Renal pelvis (tissue), 4 donors: ENCODE data around the gene CEND1. TPM values are rescaled to one million over a fixed set of nuclear protein-coding genes. Genes with fewer than 3 reads are reported as not detected.

ENCODE experiments used
- DNase-seq: peaks from one replicate; pipeline ENCODE4 v3.0.0-alpha.2; 2013
- polyA plus RNA-seq, 3 donors: library from polyadenylated mRNA; unstranded; fragments of 120-200 nt; gene quantifications; one replicate each; pipeline ENCODE4 v1.2.1, GENCODE V29; 2013; ENCODE audit not compliant: insufficient read length in 3 of 3

Gene CEND1
- polyA plus RNA-seq, 3 donors: 0.64 to 1.3 (median 0.83) TPM

DNA sequence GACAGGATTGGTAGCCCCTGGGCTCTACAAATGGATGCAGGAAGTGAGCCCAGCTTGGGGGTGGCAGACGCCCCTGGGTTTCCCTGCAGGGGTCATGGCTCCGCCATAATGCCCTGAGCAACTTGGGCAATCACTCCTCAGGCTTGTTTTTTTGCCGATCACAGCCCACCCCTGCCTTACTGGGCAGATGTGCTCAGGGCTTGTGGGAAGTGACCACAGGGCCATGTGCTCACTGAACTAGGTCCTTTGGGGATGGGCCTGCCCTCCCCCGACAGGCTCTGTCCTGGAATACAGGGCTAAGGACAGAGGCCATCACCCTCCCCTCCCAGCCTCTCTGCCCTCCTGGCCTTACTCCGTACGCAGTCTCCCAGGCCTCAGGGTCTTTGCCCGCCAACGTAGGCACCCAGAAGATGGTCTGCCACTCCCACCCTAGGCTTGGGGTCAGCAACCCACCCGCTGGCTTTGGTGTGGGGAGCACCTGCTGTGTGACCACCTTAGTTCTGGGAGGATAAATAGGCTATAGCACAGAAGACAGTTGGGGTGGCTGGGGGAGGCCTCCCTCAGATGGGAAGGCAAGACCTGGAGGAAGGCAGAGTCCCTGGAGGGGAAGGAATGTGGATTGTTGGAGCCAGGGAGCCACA is 23.7 kb upstream of the CEND1 start:
- DNase-seq: no peak

DNA sequence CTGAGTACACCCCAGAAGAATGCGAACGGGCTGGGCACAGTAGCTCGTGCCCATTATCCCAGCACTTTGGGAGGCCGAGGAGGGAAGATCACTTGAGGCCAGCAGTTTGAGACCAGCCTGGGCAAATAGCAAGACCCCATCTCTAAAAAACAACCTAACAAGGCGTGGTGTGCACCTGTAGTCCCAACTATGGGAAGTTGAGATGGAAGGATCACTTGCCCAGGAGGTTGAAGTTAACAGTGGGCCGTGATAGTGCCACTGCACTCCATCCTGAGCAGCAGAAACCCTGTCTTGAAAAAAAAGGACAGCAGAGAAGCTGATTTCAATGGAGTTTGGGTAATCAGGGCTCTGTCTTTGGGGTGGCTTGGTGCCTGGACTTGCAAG is 23.2 kb upstream of the CEND1 start:
- DNase-seq: no peak

DNA sequence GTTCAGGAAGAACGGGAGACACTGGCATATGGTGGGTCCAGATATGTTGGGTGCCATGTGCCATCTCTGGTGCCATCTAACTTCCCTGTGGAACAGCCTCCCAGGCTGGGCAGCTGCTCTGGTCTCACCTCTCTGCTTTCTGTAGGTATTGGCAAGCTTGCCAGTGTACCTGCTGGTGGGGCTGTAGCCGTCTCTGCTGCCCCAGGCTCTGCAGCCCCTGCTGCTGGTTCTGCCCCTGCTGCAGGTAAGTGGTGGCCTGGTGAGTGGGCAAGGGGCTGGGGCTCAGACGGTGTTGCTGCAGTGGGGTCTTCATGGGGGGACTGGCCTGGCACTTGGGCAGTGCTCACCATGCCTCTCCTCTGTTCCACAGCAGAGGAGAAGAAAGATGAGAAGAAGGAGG is 22.5 kb upstream of the CEND1 start:
- DNase-seq: no peak

DNA sequence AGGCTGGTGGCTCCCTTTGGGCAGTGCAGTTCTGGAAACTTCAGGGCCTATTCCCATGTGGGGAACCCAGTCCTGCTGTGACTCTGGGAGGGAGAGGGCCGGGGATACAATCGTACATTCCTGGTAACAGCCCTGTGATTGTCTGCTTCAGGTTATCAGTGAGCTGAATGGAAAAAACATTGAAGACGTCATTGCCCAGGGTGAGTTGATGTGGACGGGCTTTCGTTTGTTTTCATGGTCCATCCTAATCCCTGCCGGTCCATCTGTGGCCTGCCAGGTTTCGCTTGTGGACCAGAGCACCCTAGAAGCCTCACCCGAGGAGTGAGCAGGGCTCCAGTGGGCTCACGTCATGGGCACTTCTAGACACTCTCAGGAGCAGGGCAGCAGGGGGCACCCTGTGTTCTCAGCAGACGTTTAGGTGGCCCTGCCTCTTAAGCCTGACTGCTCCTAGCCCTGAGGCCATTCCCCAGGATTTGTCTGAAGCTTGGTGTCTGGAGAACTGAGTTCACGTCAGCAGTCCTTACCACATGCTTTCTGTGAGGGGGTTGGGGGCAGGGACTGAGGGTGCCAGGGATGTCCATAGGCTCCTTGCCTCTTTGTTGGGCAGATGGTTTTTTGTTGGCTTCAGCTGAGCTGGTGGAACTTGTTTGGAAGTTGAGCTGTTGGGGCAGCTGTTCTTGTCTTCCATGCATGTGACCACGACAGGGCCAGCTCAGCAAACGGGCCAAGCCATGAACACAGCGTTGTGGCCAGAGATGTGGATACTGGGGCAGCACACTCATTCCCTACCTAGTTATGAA is 21.8 kb upstream of the CEND1 start:
- DNase-seq: no peak

DNA sequence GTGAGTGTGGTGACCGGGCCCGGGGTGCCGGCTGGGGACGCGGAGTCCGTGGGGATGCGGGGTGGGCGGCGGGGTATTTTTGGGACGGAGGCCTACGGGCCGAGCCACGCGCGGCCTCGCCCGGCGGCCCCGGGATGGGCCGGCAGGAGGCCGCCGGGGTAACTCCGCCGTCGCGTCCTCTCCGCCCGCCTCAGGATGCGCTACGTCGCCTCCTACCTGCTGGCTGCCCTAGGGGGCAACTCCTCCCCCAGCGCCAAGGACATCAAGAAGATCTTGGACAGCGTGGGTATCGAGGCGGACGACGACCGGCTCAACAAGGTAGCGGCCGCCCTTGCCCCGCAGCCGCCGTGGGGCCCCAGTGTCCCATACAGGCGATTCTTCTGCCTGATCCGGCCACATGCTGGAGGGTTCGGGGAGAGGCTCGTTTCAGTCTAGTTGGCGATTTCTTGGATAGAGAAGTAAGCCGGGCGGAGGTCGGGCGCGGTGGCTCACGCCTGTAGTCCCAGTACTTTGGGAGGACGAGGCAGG is 20.2 kb upstream of the CEND1 start:
- DNase-seq: no peak

DNA sequence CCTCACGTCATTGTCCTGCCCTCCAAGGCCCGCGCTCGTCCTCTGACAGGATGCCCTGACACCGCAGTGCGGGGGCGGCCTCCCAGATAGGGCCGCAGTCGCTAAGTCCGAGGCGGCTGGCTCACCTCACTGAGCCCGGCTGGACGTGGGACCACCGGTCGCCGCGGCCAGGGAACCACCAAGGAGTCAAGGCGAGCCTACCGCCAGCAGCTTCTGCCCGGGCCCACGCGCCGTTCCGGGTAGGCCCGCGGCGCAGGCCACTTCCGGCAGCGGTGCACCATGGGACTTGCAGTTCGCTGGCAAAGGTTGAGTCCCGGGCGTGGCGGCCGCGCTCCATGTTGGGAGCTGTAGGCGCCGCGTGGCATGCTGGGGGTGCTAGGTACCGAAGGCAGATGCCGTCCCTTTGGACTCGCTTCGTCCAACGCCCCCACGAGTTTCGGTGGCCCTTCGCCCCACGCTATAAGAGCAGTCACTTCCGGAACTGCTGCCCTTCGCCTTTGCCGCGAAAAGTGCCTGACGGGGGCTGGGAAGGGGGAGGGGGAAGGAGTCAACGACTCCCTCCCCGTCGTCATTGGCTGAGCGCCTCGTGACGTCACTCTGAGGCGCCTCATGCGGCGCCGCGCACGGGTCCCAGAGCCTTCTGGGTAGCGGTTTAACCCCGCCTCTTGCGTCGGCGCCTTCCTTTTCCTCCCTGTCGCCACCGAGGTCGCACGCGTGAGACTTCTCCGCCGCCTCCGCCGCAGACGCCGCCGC is 19.6 kb upstream of the CEND1 start, which contains the start of gene RPLP2:
Gene RPLP2 (plus strand): TSS at position 681 of the 753 bp plus-strand sequence. CDS start 268 bp downstream, outside the sequence.
- DNase-seq: peak; percentile 97

DNA sequence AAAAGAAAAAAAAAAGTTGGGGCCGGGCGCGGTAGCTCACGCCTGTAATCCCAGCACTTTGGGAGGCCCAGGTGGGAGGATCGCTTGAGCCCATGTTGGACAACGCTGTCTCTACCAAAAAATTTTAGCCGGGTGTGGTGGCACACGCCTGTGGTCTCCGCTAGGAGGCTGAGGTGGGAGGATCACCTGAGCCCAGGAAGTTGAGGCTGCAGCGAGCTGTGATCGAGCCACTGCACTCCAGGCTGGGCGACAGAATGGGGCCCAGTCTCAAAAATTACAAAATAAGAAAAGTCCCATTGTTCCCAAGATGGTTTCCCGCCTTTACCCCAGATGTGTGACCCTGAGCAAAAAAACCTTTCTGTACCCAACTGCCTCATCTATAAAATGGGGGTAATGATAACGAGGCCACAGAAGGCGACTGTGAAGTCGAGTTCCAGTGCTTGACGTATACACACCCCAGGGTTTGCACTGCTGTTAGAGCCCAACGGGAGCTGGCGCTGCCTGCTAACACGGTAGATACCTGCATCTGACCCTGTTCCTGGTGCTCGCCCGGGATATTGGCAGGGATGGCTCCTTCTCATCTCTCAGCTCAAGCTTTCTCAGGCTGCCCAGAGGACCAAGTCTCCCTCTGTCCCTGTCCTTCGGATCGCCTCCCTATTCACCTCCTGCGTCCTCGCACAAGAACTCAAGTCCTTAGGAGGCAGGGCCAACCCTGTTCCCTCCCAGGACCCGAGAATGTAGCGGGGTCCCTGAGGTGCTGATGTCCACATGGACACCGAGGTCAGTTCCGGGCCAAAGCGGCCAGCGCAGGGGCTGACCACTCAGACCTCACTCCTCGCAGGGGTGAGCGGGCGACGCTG is 18.8 kb upstream of the CEND1 start:
- DNase-seq: no peak

DNA sequence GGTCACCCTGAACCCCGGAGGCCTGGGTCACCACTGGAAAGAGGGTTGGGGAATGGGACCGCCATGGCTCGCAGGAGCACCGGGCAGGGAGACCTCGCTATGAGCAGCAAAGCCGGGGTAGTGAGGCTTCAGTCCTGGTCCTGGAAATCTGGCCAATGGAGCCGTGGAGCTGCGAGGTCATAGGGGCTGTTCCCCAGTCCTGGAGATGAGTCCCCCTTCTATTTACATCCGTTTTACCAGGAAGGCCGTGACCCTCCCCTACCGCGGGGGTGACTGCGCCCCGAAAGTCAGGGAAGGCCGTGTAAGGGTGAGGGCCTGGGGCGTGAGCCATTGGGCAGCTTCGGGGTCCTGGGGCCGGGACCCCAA is 14.7 kb upstream of the CEND1 start:
- DNase-seq: no peak

DNA sequence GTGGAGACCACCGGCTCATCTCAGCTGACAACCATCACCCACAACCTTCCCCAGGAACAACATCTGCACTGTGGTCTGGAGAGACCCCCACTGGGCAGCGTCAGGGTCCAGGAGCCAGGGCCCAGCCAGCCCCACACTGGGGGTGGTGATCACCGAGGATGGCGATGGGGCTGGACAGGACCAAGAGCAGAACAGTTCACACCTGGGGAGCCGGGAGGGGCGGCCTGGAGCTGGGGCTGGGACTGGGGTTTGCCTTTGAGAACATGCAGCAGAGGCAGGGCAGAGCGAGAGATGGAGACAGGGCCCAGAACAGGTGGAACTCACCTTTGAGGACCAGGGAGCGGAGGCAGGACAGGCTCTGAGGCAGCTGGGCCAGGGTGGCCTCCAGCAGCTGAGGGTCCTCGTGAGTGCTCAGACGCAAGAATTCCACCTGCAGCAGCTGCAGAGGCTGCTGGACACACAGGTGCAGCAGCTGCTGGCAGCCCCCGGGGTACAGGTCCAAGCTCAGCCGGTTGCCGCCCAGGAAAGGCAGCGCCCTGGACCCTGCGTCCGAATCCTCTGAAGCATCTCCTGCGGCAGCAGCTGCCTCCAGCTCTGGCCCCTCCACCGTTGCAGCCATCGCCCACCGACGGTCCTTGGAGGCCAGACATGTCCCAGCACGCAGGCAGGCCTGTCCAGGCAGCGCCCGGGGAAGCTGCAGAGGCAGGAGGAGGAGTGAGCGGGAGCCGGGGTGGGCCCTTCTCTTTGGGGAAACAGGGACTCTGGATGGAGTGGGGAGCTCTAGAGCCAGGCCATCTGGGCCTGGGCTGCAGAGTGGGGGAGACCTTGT is 14.1 kb upstream of the CEND1 start:
- no peak for DNase-seq

DNA sequence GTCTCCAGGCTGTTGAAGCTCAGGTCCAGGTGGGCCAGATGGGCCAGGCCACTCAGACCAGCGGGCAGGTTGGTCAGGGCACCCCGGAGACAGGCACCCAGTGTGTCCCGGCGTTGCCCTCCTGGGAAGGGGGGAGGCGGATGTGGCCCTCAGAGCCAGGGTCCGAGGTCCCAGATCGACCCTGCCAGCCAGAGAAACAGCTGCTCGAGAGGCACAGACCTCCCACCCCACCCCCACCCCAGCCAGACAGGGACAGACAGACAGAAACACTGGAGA is 13.5 kb upstream of the CEND1 start:
- DNase-seq: no peak

DNA sequence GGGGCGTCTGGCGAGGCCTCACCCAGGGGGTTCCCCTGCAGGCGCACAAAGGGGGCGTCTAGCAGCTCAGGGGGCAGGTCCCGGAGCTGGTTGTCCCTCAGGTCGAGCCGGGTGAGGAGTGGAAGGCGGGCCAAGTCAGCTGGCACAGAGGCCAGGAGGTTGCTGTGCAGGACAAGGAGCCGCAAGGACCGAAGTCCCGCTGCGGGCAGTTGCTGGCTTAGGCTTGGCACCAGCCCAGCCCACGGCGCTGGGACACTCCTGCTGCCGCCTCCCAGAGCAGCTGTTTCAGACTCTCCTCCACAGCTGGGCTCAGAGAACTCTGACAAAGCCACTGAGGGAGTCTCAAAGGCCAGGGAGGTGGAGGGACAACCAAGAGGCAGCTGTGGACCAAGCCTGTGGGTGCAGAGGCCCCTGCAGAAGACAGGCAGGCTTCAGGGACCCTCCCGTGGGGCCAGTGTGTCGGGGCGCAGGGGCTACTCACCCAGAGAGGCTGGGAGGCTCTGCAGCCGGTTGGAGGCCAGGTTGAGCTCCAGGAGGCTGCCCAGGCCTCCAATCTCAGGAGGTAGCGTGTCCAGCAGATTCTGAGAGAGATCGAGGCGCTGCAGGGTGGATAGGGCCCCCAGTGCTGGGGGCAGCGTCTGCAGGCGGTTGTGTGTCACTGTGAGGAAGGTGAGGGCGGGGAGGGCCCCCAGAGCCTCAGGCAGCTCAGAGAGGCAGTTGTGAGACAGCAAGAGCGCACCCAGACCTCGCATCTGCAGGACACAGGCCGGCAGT is 13.0 kb upstream of the CEND1 start:
- no peak for DNase-seq

DNA sequence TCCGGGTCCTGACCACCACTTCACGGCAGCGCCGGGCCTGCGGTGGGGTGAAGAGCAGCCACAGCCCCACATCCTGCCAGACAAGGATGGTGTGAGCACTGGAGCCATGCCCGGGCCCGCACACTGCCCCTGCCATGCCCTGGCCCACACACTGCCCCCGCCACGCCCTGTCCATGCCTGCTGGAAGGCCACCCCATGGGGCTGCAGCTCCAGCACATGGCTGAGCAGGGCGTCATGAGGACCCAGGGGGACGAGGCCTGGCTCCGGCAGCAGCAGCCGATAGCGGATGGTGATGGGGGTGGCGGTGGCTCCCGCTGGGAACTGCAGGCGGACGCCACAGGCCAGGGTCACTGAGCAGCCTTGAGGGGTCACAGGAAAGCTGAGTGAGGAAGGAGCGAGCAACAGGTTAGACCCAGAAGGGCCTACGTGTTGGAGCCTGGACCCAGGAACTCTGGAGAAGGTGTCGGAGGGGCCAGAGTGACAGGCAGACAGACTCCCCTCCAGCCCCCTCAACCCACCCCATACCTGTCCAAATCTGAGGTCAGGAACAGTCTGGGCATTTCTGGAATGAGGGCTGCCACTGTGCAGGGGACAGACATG is 12.2 kb upstream of the CEND1 start:
- no peak for DNase-seq

DNA sequence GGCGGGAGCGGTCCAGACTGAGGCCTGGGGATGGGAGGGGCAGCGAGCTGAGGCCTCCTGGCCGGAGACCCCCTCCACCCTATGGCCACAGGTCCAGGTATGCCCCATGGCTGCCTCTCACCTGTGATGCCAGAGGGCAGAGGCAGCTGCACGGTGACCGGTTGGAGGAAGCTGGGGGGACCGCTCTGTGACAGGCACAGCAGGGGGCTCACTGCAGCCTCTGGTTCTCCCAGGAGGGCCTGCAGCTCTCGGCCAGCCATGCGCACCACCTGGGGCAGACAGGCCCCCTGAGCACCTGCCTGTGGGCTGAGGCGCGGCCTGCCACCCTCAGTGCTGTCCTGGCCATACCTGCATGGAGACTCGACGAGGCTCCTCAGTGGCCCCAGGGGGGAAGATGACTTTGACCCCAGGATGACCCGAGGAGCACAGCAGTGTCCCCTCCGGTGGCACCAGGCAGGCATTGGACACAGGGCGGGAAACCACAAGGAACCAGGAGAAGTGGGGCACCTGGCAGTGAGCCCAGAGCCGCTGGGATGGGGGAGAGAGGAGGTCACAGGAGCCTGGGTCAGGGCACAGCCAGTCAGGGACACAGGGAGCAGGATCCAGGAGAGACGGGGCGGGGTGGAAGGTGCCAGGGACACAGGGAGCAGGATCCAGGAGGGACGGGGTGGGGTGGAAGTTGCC is 11.3 kb upstream of the CEND1 start:
- DNase-seq: no peak

DNA sequence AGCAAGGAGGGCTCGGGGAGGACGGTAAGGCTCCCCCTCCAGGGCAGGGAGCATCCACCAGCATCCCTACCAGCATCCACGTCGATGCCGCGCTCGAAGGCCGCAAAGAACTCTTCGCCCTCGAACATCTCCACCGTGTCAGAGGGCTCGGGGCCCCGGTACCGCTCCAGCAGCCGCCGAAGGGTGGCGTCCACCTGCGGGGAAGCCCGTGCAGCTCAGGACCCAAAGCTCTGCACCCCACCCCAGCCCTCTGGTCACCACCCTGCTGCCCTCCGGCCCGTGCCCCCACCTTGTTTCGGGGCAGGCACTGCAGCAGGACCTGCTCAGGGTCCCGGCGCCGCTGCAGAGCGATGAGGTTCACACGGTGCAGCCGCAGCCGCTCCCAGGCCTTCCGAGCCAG is 10.6 kb upstream of the CEND1 start:
- no peak for DNase-seq

DNA sequence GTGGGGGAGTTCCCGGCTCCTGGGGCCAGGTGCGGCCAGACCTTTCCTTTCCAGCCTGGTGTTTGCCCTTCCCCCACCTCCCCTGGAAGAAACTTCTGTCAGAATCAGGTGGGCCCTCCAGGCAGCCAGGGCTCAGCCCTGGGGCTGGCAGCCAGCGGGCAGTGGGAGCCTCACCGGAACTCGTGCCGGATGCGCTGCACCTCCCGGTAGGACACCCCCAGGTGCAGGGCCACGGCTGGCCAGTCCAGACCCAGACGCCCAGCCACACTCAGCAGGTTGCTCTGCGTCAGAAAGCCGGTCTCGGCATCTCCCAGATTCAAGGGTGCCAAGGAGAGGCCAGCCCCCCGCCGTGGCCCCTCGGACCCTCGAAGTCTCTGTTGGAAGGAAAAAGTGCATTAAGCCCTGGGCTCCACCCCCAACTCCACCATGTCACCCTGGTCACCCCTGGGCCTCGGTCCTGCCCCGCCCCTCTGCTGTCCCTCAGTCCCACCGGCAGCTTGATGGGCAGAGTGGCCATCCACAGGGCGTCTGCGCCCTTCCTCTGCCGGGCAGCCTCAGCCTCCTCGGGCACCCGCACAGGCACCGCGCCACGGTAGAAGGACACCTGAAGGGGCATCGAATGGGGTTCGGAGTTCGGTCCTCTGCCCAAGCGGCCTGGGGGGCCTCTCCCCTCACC is 9.9 kb upstream of the CEND1 start:
- DNase-seq: no peak

DNA sequence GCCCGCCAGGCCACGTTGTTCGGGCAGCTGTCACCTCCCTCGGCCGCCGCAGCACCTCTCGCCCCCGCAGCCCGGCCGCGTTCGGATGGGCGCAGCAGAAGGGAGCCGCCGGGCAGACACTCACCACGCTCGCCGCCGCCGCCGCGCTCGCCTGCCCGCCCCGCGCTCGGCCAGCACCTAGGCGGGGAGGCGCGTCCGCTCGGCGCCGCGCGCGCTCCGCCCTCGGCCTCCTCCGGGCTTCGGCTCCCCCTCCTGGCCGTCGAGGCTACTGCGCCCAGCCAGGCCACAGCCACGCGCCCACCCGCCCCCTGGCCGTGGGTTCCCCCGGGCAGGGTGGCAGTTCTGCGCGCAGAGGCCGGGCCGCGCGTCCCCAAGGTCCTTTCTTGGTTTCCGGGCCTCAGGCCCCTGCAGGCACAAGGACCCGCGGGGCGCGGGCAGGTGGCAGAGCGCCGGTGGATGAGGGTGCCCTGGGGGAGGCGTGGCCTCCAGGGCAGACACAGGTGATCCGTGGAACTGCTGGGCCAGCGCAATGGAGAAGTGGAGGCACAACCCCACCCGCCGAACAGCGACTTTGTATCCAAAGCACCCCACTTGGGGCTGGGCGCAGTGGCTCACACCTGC is 8.3 kb upstream of the CEND1 start, which contains the start of gene SLC25A22:
Gene SLC25A22 (minus strand): TSS at position 189 of the 621 bp plus-strand sequence. CDS start 3,275 bp downstream, outside the sequence.
- peak; percentile 80 for DNase-seq

DNA sequence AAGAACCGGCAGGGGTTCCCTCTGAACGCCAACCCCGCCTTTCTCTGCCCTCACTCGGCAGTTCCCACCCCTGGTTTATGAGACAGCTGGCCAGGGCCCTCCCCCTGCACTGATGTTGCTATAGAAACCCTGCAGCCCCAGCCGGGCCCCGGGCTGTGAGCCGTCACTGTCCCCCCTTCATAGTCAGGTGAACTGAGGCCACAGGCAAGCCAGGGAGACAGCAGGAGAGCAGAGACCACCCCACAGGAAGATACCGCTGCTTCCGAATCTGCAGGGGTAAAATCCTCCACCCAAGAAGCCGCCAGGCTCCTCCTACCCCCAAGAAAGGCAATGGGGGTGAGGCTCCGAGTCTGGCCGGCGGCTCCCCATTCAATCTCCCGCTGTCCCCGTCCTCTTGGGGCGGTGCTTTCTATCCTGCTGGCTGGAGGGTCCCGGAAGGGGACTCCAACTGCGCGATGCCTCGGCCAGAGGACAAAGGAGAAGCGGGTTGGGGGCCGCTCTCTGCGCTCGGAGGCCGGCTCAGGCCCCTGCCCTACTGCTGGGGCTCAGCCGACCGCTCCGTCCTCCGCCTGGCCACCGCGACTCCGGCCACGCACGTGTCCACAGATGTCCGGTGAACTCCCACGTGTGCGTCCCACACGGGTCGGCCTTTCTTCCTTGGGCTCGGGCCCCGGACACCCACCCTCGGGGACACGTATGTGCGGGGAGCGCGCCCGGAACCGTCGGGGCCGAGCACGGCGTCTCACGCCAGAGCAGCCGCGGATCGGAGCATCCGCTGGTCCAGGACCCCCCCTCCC is 7.6 kb upstream of the CEND1 start:
- peak; percentile 83 for DNase-seq
